Measurements from ENCODE around the gene LIPC.

The LIPC gene

DNA sequence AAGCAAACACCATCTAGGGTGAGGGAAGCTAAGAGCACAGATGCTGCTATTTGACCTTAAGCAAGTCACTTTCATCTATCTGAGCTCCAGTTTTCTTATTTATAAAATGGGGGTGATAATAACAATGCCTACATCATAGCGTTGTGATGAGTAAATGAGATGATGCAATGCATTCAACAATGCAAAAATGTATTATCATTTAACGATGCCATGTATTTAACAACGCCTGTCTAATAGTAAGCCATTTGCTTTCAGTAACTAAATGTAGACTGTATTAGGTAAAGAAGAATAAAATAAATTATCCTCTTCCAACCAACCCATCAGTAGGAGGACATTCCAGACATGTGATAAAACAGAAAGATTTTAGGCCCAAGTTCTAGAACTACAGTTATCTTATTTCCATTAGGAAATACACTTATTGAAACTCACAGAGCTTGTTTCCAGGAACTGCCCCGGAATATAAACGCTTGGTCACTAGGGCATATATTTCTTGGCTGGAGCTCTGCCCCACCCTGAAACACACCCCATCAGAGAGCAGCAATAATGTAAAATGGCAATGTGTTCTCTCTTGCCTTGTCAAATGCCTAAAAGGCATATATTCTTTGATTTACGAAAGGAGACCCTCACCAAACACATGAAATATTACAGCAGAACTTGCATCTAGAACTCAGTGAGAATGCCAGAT is 128.3 kb downstream of the LIPC start:
- DNase-seq: no peak

DNA sequence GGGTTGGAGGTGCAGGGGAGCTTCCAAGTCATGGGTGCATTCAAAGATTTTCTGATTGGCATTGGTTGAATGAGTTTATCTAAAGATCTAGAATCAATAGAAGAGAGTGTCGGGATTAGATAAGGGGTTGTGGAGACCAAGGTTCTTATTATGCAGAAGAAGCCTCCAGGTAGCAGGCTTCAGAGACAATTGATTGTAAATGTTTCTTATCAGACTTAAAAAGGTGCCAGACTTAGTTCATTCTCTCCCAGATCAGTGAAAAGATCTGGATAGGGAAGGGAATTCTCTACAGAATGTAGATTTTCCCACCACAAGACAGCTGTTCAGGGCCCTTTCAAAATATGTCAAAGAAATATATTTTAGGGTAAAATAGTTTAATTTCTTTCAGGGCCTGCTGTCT is 129.5 kb downstream of the LIPC start:
- no peak for DNase-seq

- DNase-seq: no peak
These were observed 130.3 kb downstream of the LIPC start for GRCh38 chr15:58562135-58562534.

GRCh38 chr15:58564981-58565380 is 133.2 kb downstream of the LIPC start:
- DNase-seq: no peak

DNA sequence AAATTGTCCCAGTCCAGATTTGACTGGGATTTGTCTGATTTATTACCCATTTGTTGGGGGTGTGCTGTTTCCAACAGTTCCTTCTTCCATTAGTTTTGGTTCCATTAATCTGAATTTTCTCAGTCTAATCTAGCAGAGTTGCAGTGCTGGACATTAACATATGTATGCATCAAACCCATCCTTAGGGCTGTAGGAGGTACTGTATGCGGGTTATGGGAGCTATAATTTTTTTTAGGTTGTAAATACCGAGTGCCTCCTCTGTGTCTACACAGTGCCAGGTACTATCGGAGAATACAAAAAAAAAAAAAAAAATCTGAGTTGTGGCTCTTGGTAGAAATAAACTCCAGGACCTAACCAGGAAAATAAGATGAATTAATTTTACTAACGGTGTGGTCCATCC is 133.8 kb downstream of the LIPC start:
- DNase-seq: no peak

GRCh38 chr15:58566029-58566428 is 134.2 kb downstream of the LIPC start:
- no peak for DNase-seq

DNA sequence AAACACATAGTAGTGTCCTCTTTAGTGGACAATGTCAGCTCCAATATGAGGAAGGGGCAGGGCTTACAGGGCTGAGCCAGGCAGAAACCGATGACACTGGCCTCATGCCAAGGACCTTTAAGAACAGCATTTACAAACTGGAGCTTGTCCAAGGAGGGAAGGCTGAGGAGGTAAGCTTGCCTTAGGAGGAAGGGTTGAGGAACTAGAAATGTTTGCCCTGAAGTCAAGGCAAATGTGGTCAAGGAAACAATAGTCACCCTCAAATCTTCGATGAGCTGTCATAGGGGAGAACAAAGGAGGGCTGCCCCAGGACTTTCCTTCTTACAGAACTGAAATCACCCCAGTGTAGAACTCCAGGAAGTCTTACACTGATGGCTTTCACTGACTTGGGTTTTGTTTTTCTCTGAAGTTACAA is 136.4 kb downstream of the LIPC start:
- DNase-seq: no peak

GRCh38 chr15:58569455-58569854 is 137.7 kb downstream of the LIPC start:
- DNase-seq: no peak

GRCh38 chr15:58571491-58571890 is 139.7 kb downstream of the LIPC start:
- DNase-seq: no peak

GRCh38 chr15:58572521-58572920 is 140.7 kb downstream of the LIPC start:
- DNase-seq: no peak

- no peak for DNase-seq
These were observed 141.5 kb downstream of the LIPC start for GRCh38 chr15:58573270-58573669.

- DNase-seq: no peak
These were observed 142.8 kb downstream of the LIPC start for GRCh38 chr15:58574631-58575030.

- no peak for DNase-seq
These were observed 143.4 kb downstream of the LIPC start for GRCh38 chr15:58575045-58575786.

DNA sequence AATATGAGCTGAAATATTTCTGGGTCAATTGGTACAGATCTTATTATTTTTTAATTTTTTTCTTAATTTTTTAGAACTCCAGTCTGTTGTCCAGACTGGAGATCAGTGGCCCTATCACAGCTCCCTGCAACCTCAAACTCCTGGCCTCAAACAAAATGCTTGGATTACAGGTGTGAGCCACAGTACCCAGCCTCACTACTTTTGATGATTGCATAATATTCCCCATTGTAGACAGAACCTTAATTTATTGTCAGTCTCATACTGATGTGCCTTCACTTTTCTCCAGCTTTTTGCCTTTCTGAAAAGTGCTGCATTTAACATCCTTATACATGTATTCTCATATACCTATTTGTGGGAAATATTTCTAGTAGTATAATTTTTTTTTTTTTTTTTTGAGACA is 144.9 kb downstream of the LIPC start:
- no peak for DNase-seq

GRCh38 chr15:58582160-58582559 is 150.4 kb downstream of the LIPC start:
- DNase-seq: no peak

DNA sequence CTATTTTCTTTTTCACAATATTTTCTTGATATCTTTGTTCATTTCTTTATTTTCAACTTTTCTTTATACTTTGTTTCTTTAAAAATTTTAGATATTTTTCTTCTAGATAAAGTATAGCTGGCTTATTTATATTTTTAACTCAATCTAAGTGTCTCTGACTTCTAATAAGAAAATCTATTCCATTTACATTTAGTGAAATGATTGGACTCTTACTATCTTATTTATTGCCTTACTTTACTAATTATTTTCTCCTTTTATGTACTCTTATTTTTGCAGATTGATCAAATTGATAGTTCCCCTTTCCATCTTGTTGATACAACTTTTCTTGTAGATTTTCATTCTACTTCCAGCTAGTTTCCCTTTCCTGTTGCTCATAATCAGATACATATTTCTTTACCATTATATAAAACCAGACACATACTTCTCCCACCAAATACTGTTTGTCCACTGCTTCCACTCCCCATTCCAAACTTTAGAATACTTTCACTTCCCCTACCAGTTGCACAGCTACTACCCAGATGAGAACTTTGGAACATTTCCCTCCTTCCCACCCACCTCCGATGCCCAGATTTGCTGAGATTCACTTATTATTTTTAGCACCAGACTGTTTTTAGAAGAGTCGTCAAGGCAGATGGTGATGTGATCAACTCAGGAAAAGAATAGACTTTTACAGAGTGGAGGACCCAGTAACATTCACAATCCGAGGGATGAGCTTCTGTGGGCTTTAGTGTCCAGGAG is 151.5 kb downstream of the LIPC start:
- DNase-seq: no peak

- DNase-seq: no peak
These were observed 153.1 kb downstream of the LIPC start for GRCh38 chr15:58584789-58585461.

GRCh38 chr15:58585693-58586443 is 154.1 kb downstream of the LIPC start:
- DNase-seq: no peak

- DNase-seq: no peak
These were observed 155.7 kb downstream of the LIPC start for GRCh38 chr15:58587486-58587885.

DNA sequence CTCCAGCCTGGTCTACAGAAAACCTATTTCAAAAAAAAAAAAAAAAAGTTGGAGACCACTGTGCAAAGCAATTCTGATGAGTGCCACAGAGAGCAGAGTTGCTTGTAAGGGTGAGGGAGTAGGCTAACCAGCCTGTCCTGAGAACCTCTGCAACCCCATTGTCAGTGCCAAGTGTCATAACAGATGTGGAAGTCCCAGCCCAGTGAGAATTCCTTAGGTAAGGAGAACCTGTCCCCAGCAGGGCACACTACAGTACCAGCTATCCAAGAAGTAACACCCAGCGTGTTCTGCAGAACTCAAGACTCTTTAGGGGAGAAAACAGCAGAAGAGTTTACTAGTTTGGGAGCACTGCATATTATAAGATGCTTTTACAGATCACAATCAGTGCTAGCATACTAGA is 156.3 kb downstream of the LIPC start:
- DNase-seq: no peak

- DNase-seq: no peak
These were observed 157.3 kb downstream of the LIPC start for GRCh38 chr15:58589047-58589446.

DNA sequence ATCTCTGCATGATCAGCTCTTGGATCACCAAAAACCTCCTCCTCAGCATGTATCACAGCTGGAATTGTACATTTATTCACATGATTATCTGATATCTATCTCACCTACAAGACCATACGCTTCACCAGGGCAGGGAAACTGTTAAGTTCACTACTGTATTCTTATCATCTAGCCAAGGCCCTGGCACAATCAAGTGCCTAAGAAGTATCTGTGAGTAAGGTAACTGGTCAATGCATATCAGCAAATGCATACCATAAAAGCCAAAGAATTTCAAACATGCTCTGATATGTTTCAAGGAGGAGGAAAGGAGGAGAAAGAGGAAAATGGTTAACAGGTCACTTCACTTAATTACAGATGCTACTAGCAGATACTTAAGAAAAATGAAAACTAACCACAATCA is 158.4 kb downstream of the LIPC start:
- no peak for DNase-seq

DNA sequence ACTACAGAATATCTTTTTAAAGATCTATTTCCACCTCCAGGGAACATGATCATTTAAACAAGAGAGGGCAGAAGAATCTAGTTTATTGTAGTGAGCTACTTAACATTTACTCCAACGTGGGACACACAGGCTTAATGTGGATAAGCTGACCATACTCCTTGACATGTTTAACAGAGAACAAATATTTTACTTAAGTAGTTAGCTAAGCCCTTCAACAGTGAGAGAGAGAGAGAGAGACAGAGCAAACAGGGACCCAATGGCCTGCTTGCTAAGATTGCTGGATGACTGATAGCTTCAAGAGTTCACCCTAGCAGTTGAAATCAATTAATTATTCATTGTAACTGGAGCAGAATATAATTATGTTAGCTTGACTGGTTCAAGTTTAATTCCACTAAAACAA is 159.1 kb downstream of the LIPC start:
- DNase-seq: no peak

All from fibroblast of skin of right quadriceps (primary cell).